Stimulated activated CD8-positive, alpha-beta memory T cell treated with anti-CD3 and anti-CD28 coated beads, Interleukin-7, amount 100 ng/mL, for 1 hour (primary cell): ENCODE data around the gene KCNK6.

Source experiments
- DNase-seq, 2 donors: peaks; one replicate each; pipeline ENCODE4 v3.0.0-alpha.2; 2020; ENCODE audit warnings: low read depth in 2 of 2

Gene KCNK6

DNA sequence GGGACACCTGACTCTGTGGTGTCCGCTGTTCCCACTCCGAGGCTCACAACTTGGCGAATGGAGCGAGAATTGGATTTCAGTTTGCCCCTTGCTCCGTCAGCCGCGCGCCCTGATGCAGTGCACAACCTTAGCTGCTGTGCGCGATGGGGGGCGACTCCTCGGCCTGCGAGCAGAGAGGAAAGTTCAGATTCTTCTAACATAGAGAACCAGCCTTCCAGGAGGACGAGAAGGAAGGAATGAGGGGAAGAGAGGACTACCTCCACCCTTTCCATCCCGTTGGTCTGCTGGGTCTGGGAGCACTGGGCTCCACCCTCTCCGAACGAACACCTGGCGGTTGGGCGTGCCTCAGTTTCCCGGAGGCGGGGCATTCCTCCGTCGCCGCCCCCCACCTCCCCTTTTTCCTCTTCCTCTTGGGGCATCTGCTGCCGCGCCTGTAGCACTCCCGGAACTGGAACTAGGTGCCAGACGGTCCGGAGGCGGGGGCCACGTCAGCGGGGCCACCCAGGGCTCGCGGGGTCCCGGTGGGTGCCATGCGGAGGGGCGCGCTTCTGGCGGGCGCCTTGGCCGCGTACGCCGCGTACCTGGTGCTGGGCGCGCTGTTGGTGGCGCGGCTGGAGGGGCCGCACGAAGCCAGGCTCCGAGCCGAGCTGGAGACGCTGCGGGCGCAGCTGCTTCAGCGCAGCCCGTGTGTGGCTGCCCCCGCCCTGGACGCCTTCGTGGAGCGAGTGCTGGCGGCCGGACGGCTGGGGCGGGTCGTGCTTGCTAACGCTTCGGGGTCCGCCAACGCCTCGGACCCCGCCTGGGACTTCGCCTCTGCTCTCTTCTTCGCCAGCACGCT, at the start of gene KCNK6:
TSS of gene KCNK6 (plus strand) at position 425 of the 838 bp plus-strand sequence. CDS start at position 531, 106 bp downstream.
- no peak for DNase-seq

DNA sequence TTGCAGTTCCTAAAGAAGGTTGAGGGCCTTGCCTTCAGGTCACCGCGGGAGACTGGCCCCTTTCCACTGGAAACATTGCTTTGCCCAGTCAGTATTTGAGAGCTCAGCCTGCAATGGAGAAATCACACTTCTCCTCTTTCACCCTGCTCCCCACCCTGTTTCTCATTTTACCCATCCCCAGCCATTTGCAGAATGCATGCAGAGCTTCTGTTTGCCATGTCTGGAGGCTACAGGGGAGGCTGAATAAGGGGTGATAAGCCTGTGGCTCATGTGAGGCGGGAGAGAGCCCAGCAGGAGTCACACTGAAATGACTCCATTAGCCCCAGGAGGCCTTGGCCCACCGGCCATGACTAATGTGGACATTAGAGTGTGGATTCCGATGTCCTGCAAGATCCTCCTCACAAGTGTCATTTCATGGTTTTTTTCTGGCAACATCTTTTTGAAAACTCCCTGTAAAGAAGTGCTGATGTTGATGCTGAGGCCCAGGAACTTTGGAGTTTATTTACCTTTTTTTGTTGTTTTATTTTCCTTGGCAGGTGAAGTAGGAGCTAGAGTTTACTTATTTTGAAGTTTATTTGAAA, 49.0 kb upstream of the KCNK6 start:
- DNase-seq: no peak

DNA sequence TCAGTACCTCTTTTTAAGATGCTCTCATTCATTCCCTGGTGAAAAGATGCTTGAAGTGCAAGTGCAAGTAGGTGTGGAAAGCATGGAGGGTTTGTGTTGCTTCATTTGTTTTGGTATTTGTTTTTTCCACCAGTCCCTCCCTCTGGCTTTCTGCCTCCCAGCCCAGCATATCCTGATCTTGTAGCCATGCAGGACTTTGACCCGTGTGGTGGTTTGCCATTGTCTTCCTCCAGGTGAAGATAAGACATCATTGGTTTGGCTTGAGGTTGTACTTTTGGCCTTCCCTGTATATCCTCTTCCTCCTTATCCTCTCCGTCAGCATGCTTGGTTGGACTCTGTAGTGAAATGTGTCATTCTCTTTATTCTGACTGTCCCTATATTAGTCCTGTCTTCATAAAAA, 46.1 kb upstream of the KCNK6 start:
- DNase-seq: no peak

DNA sequence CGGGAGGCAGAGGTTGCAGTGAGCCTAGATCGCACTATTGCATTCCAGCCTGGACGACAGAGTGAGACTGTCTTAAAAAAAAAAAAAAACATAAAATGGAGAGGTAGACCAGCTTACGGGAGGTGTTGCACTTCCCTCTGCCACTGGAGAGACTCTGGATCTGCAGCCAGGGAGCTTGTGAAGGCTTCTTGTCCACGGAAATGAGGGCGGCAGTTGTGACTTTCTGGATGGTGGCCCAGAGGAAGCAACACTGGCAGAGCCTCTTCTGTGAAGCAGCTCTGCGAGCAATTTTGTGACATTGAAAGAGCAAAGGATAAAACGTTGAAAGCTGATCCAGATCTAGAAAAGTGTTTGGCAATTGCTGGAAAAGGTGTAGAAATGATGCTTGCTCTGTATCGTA, 44.9 kb upstream of the KCNK6 start:
- DNase-seq: no peak

DNA sequence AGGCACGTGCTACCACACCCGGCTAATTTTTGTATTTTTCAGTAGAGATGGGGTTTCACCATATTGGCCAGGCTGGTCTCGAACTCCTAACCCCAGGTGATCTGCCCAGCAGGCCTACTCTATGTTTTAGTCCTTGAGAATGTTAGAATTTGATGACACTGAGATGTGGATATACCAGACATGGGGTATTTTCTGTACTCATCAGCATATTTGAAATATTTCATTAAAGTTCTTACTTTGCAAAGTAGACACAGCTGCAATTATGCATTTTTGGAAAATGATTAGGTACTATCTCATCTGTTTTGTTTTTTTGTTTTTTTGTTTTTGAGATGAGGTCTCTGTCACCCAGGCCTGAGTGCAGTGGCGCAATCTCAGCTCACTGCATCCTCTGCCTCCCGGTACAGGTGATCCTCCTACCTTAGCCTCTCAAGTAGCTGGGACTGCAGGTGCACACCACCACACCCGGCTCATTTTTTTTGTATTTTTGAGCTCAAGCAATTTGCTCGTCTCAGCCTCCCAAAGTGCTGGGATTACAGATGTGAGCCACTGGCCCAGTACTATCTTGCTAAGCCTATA, 42.6 kb upstream of the KCNK6 start:
- no peak for DNase-seq

DNA sequence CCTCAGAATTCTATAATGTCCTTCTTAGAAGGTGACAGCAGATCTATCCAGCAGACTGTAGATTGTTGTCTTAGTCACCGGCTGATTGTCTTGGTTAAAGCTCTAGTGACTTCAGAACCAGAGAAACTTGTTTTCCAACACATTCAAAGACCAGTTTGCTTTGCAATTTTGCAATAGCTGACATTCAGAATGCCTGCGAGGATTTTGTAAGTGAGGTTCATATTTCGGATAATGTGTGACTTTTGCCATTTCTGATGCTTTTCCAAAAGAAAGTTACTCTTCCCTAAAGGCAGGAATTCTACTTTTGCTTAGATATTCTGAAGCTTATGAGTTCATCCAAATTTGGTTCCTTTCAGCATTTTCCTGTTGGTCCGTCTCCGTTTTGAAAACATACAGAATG, 42.1 kb upstream of the KCNK6 start:
- no peak for DNase-seq

DNA sequence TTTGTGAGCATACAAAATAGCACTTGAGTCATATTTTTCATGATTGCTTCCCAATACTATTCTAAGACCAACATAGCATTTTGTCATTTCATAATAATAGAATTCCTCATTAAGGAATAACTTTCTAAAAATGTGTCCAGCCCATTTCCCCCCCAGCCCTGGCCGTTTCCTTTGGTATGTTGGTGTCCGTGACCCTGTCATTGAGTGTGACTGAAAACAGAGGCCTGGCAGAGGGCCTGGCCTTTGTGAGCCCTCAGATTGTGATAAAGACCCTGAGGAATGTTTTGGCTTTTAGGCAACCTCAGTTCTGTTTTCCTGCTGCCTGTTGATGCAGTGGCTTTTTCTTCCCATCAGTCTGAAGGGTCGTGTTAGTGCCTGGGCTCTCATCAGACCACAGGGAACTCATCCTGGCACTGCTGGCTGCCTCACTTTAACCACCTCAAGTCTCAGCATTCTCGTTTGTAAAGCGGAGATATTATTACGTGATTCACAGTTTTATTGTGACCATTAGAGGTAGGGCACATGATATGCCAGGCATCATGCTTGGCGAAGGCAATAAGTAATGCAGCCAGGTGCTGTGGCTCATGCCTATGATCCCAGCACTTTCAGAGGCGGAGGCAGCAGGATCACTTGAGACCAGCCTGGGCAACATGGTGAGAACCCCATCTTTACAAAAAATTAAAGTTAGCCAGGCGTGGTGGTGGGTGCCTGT, 41.5 kb upstream of the KCNK6 start:
- no peak for DNase-seq

DNA sequence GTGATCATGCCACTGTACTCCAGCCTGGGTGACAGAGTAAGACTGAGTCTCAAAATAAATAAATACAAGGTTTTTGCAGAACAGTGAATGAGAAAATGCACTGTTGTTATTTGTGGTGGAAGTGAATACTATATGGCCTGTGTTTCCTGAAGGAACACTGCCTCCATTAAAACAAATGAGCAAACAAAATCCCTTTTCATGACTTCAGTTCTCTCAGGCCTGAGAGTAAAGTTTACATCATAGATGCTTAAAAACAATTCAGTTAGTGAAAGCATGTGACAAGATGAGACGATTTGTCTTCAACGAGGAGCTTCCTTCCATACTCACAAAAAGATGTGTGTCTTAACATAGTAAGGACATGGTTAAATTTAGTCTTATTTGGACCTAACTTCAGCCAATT, 40.9 kb upstream of the KCNK6 start:
- DNase-seq: no peak

DNA sequence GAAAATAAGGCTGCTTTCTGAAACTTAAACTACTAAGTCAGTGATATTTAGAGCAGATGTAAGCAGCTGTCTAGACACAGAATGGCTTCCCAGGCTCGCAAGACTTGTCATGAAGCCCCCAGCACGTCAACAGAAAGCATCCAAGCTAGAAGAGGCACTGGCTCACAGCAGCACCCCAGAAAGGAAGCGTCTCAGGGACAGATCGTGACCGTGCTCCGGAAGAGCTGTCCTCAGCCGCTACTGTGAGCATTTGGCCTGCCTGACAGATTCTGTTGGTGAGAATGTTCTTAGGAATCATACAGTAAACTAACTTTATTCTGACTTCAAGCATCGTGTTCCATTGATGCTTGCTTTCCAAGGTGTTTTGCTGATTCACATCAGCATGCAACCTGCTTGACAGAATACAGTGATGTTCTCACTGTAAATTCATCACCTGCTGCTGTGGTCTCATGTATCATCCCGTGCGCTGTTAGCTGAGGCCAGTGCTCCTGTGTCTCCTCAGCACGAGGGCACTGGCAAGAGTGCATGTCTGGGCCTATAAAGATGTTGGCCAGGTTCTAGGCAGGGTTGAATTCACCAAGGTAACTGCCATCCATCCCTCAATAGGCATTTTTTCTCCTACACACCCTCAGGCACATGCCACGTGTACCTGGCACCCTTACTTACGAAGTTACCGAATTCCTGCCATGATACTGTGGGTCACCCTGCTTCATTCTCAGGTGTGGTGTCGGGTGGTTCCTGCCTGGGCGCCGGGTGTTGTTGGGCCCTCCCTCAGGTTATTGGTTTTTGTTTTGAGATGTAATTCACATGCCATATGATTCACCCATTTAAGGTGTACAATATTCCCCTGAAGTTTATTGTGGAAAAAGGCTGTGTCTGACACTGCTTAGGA, 39.4 kb upstream of the KCNK6 start:
- DNase-seq: no peak

DNA sequence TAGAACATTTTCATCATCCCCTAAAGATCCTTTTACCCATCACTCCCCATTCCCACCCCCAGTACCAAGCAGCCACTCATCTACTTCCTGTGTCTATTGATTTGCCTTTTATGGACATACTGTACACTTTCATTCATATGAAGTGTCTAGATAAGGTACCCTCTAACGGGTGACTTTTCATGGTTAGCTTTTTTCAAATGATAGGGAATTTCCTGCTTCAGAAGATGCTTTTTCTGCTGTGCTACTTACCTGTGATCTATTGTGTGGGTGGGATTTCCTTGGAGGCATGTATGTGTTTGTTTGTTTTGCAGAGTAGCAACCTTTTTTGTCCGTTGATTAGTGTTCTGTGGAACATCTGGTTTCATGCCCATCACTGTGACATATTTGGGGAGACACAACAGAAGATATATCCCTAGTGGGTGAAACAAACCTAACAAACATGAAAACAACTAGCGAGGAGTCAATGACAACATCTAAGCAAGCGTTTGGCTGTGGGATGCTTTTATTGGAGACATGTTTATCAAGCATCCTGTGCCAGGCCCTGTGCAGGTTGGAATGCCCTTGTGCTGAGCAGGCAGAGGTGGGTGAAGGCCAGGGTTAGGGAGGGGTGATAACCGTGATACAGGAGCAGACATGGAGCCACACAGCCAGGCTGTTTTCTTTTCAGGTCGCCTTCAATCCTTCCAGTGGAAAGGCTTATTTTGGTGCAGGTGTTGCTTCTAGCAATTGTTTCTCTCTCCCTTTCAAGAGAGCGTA, 37.7 kb upstream of the KCNK6 start:
- no peak for DNase-seq

DNA sequence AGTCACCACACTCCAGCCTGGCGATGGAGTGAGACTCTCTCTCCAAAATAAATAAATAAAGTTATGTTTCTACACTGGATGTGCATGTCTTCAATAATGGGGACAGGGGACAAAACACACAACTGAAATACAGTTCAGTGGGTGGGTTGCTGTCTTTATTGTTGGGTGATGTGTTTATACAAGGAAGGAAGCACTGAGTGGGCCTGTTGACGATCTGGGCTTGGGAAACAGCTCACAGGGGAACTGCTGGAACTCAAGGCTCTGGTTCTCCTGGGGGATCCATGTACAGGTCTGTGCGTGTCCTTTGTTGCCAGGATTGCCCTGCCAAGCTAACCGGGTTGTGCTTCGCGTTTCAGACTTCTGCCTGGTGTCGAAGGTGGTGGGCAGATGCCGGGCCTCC, 36.4 kb upstream of the KCNK6 start:
- no peak for DNase-seq

DNA sequence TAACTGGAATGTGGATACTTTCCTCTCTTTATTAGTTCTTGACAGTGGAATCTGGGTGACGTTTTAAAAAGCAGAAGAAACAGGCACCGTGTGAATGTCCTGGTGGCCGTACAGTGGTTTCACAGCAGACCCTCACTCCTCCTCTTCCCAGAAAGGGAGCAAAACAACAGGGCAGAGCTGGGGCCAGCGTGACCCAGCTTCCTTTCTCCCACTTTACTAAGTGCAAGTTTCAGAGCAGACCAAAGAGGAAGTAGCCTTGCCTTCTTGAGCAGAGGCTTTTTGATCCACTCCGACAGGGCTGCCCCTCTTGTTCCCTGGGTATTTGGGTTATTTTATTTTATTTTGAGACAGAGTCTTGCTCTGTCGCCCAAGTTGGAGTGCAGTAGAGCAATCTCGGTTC, 35.2 kb upstream of the KCNK6 start:
- DNase-seq: no peak

DNA sequence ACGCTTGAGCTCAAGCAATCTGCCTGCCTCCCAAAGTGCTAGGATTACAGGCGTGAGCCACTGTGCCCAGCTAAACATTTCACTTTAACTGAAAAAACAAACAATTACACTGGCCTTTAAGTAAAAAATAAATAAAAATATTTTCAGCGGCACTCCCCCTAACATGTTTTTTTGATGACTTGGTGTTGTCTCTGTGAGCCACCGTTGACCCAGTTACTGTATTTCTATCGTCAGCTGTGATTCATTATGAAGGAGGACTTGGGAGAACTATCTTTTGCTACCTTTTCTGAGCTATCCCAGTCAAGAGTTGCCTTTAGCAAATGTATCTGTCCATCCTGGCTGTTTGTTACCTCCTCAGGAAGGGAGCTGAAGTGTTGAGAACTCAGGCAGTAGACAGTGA, 34.1 kb upstream of the KCNK6 start:
- DNase-seq: no peak

DNA sequence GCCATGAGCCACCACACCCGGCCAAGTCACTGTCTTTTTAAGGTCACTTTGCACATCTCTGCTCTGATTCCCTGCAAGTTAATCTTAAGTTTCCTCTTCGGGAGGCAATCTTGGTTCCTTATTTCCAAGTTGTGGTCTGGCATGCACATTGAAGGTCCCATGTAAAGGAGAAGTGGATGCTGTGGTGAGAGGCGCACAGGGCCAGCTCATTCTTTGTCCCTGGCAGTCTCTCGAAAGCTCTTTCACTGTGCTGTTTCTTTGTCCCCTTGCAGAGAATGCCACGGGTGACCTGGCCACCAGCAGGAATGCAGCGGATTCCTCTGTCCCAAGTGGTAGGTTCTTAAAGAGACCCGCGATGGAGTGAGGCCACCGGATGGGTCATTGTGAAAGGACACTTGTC, 32.0 kb upstream of the KCNK6 start:
- DNase-seq: no peak

DNA sequence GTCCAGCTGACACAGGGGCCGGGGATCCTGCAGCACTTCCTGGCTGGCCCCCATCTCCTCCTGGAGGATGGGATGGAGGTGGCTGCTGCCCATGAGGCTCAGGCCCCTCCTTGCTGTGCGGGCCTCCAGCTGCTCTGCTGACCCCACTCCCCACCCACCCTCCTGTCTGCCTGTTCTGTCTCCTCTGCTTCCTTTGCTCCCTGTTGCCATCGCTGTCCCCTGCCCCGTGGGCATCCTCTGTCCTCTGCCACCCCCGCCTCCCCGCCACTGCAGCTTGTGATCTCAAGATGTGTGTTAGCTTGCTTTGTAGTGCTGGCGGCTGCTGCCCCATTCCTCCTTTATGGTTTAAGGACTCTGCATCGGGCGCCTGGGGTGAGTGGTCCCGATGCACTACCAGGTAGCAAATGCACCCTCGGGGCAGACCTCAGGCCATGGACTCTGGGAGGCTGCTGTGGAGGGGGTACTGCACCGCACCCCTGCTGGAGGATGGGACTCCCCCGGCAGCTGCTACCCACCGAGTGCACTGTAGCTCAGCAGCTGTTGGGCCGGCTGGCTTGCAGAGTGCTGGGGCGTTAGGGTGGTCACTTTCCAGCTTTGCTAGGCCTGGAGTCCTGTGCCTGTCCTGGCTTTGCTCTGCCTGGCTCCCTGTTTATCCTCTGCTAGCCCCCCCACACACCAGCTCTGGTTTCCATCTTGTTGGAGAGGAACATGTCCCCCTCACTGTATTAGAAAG, 31.4 kb upstream of the KCNK6 start:
- no peak for DNase-seq

DNA sequence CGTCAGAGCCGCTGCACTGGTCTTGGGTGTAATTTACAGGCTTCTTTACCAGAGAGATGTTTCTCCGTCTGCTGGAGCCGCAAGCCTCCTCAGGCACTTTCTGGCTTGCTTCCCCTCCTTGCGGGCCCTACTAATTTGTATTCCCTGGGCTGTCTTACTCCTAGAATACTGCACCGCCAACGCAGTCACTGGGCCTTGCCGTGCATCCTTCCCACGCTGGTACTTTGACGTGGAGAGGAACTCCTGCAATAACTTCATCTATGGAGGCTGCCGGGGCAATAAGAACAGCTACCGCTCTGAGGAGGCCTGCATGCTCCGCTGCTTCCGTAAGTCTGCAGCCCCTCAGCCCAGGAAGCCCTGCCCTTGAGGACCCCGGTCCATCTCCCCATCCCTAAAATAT, 29.7 kb upstream of the KCNK6 start:
- no peak for DNase-seq

DNA sequence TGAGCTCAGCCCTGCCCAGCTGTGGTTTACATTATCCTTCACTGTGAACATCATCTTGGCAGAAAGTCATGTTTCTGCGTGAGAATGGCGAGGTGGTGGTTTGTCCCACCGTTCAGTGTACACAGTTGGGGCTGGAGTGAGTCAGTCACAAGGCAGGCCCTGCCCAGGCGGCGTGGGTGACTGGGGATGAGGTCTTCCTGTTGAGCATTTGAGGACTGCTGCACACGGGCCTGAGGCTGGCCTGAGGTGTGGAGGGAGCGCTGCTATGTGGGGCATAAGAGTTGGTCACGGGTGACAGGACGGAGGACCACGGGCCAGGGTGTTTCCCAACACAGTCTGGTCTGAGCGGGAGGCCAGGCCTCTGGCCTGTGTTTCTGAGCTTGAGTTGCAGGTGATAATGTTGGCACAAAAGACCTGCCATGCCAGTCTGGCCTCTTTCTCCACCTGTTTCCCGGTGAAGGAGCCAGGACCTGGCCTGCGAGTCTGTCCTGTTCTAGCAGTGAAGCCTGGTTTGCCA, 29.0 kb upstream of the KCNK6 start:
- no peak for DNase-seq

DNA sequence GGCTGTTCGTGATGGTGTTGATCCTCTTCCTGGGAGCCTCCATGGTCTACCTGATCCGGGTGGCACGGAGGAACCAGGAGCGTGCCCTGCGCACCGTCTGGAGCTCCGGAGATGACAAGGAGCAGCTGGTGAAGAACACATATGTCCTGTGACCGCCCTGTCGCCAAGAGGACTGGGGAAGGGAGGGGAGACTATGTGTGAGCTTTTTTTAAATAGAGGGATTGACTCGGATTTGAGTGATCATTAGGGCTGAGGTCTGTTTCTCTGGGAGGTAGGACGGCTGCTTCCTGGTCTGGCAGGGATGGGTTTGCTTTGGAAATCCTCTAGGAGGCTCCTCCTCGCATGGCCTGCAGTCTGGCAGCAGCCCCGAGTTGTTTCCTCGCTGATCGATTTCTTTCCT, 27.8 kb upstream of the KCNK6 start:
- no peak for DNase-seq

DNA sequence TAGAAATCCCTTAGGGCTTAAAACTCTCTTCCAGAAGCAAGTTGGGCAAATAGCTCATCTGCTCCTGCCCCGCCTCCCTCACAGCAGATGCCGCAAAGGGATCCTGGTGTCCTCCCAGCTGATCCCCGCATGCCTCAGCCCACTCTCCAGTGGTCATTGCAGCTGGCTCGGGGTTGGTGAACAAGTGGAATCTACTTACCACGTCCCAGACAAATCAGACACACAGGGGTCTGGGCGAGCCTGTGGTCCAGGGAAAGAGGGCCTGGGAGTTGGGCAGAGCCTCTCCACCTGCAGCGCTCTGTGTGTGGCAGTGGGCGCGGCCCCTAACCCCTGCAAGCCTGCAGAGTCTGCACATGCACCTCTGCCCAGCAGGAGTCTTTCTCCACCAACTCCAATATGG, 26.4 kb upstream of the KCNK6 start:
- DNase-seq: no peak

DNA sequence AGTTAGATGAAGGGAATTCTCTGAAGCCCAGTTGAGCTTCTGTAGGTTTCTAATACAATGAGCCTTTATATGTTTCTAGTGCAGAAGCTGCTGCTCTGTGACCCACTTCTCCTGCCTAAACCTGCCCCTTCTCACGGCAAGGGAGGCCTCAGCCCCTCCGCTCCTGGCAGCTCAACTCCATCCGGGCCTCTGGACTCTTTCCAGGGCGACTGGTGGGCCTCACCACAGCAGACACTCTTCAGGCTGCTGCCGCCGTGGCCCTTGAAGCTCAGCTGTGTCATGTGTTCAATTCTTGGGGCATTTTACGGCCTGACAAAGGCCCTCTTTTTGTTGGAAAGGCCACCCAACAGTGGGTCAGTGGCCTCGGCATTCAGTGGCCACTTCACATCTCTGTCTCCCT, 25.6 kb upstream of the KCNK6 start:
- DNase-seq: no peak
